ENCODE measurements around the gene SLCO1B1. TPM values are rescaled to one million over a fixed set of nuclear protein-coding genes. Genes with fewer than 3 reads are reported as not detected.
A peak's percentile ranks its signal among the peaks of the same experiment; 100 is the strongest.

SLCO1B1 gene
- total and polyA plus RNA-seq, 12 donors, result 0.28 TPM; not detected in 11

- intact Hi-C loops (cut with DNase I), result no loop called here
- TF ChIP-seq CTCF (IDR thresholded peaks at IDR 0.05), result no peak
- no peak for ATAC-seq
- H3K9me3 ChIP-seq, result peaks cover 0 to 10% (median 0%) of the 10 kb centered on the region in 11 donors
- no peaks in the 10 kb centered on the region for H3K36me3 ChIP-seq
- H3K27ac ChIP-seq, result no peak overlapping the region
- 73 to 79% methylated on average over 5 of the region's 5 CpGs for WGBS, 2 donors
- H3K4me1 ChIP-seq, result no peaks in the 10 kb centered on the region
- no peak for DNase-seq
- no peaks in the 10 kb centered on the region for H3K27me3 ChIP-seq
- H3K4me3 ChIP-seq, result no peak overlapping the region
Measured at GRCh38 chr12:21234395-21234794, 103.4 kb downstream of the SLCO1B1 start.

- intact Hi-C loops (cut with DNase I), result no loop called here
- H3K4me1 ChIP-seq, result no peaks in the 10 kb centered on the region
- H3K4me3 ChIP-seq, result no peak overlapping the region
- no peaks in the 10 kb centered on the region for H3K36me3 ChIP-seq
- WGBS, 2 donors, result 28 to 38% methylated on average over 4 of the region's 4 CpGs
- no peak overlapping the region for H3K27ac ChIP-seq
- DNase-seq (no peak), ATAC-seq (no peak)
- TF ChIP-seq CTCF (IDR thresholded peaks at IDR 0.05), result no peak
- H3K27me3 ChIP-seq, result no peaks in the 10 kb centered on the region
- peaks cover 0 to 12% (median 0%) of the 10 kb centered on the region in 11 donors for H3K9me3 ChIP-seq
Measured at GRCh38 chr12:21239866-21240265, 108.9 kb downstream of the SLCO1B1 start.

GRCh38 chr12:21248679-21249078 is 117.7 kb downstream of the SLCO1B1 start:
- H3K4me3 ChIP-seq, result no peak overlapping the region
- H3K27ac ChIP-seq, result no peak overlapping the region
- H3K9me3 ChIP-seq, result peaks cover 0 to 1% (median 0%) of the 10 kb centered on the region in 11 donors
- no peak for DNase-seq
- peak in 4 of 9 donors; percentile 13 to 25 (median 22) for TF ChIP-seq CTCF (IDR thresholded peaks at IDR 0.05)
- no peak for ATAC-seq
- peaks cover 0 to 8% (median 0%) of the 10 kb centered on the region in 9 donors for H3K4me1 ChIP-seq
- H3K27me3 ChIP-seq, result no peaks in the 10 kb centered on the region
- WGBS, 2 donors, result 75 to 85% methylated on average over 1 of the region's 1 CpG
- H3K36me3 ChIP-seq, result no peaks in the 10 kb centered on the region
- intact Hi-C loops (cut with DNase I), result loop anchor here in 1 of 10 donors (2.0 kb wide), 1 partner anchor 18 kb away; no protein-coding TSS in a partner anchor

GRCh38 chr12:21252070-21252469 is 121.1 kb downstream of the SLCO1B1 start:
- H3K9me3 ChIP-seq, result peaks cover 0 to 2% (median 0%) of the 10 kb centered on the region in 11 donors
- no peaks in the 10 kb centered on the region for H3K36me3 ChIP-seq
- no peak overlapping the region for H3K4me3 ChIP-seq
- H3K4me1 ChIP-seq, result peaks cover 0 to 8% (median 0%) of the 10 kb centered on the region in 9 donors
- 76 to 80% methylated on average over 5 of the region's 5 CpGs for WGBS, 2 donors
- no peak for ATAC-seq
- DNase-seq, result peak in 1 of 2 donors; percentile 12
- no peaks in the 10 kb centered on the region for H3K27me3 ChIP-seq
- no peak overlapping the region for H3K27ac ChIP-seq
- intact Hi-C loops (cut with DNase I), result no loop called here
- TF ChIP-seq CTCF (IDR thresholded peaks at IDR 0.05), result no peak
